ENCODE results near the gene TTYH3.
"Not testable (repeated sequence)": the region's sequence is repeated elsewhere in the genome, so short reads cannot be mapped to it uniquely, and the experiment has no call there.

TTYH3 gene

GRCh38 chr7:2687881-2688318, 56.1 kb downstream of the TTYH3 start, which contains the start of gene AMZ1:
AMZ1 (plus strand) TSS chr7:2688202; CDS start chr7:2700452, 12,250 bp downstream.
- no peak for DNase-seq
- H3K27ac ChIP-seq (ENCODE audit: insufficient read depth, low read length, poor library complexity, severe bottlenecking): no peak within 1 kb of the TSS
- H3K36me3 ChIP-seq (ENCODE audit: control insufficient read depth, insufficient read depth, low read length): no peaks in the 10 kb centered on the region
- H3K27me3 ChIP-seq (replicated peaks; ENCODE audit: control insufficient read depth, insufficient read depth, low read length, poor library complexity, severe bottlenecking): peaks cover 15% of the 10 kb centered on the region
- no peak within 1 kb of the TSS for H3K4me3 ChIP-seq (ENCODE audit: insufficient read depth, low read depth, low read length, poor library complexity, severe bottlenecking)
- H3K4me1 ChIP-seq (ENCODE audit: control insufficient read depth, insufficient read depth, low read length, poor library complexity, severe bottlenecking): peaks cover 13% of the 10 kb centered on the region
- no peaks in the 10 kb centered on the region for H3K9me3 ChIP-seq (ENCODE audit: control insufficient read depth, low read length)

GRCh38 chr7:2688409-2689342, 56.9 kb downstream of the TTYH3 start:
- Histone ChIP-seq H3K4me3 (ENCODE audit: insufficient read depth, low read depth, low read length, poor library complexity, severe bottlenecking) (no peak overlapping the region), H3K27me3 (replicated peaks; ENCODE audit: control insufficient read depth, insufficient read depth, low read length, poor library complexity, severe bottlenecking) (peaks cover 15% of the 10 kb centered on the region), H3K36me3 (ENCODE audit: control insufficient read depth, insufficient read depth, low read length) (no peaks in the 10 kb centered on the region), H3K27ac (ENCODE audit: insufficient read depth, low read length, poor library complexity, severe bottlenecking) (no peak overlapping the region), H3K9me3 (ENCODE audit: control insufficient read depth, low read length) (no peaks in the 10 kb centered on the region), H3K4me1 (ENCODE audit: control insufficient read depth, insufficient read depth, low read length, poor library complexity, severe bottlenecking) (peaks cover 13% of the 10 kb centered on the region)
- DNase-seq: no peak

GRCh38 chr7:2689343-2689847, 57.6 kb downstream of the TTYH3 start:
- no peaks in the 10 kb centered on the region for H3K36me3 ChIP-seq (ENCODE audit: control insufficient read depth, insufficient read depth, low read length)
- no peak overlapping the region for H3K27ac ChIP-seq (ENCODE audit: insufficient read depth, low read length, poor library complexity, severe bottlenecking)
- H3K4me3 ChIP-seq (ENCODE audit: insufficient read depth, low read depth, low read length, poor library complexity, severe bottlenecking): no peak overlapping the region
- no peaks in the 10 kb centered on the region for H3K9me3 ChIP-seq (ENCODE audit: control insufficient read depth, low read length)
- H3K27me3 ChIP-seq (replicated peaks; ENCODE audit: control insufficient read depth, insufficient read depth, low read length, poor library complexity, severe bottlenecking): peaks cover 15% of the 10 kb centered on the region
- H3K4me1 ChIP-seq (ENCODE audit: control insufficient read depth, insufficient read depth, low read length, poor library complexity, severe bottlenecking): peaks cover 13% of the 10 kb centered on the region
- DNase-seq: no peak

GRCh38 chr7:2689951-2690705, 58.3 kb downstream of the TTYH3 start:
- DNase-seq: no peak
- Histone ChIP-seq H3K4me1 (ENCODE audit: control insufficient read depth, insufficient read depth, low read length, poor library complexity, severe bottlenecking) (peaks cover 13% of the 10 kb centered on the region), H3K36me3 (ENCODE audit: control insufficient read depth, insufficient read depth, low read length) (no peaks in the 10 kb centered on the region)

GRCh38 chr7:2691011-2691707, 59.4 kb downstream of the TTYH3 start:
- DNase-seq: no peak

More at GRCh38 chr7:2689951-2690705, 58.3 kb downstream of the TTYH3 start:
- H3K27me3 ChIP-seq (replicated peaks; ENCODE audit: control insufficient read depth, insufficient read depth, low read length, poor library complexity, severe bottlenecking): peaks cover 15% of the 10 kb centered on the region
- no peak overlapping the region for H3K27ac ChIP-seq (ENCODE audit: insufficient read depth, low read length, poor library complexity, severe bottlenecking)
- H3K9me3 ChIP-seq (ENCODE audit: control insufficient read depth, low read length): no peaks in the 10 kb centered on the region
- no peak overlapping the region for H3K4me3 ChIP-seq (ENCODE audit: insufficient read depth, low read depth, low read length, poor library complexity, severe bottlenecking)

GRCh38 chr7:2691932-2692439, 60.2 kb downstream of the TTYH3 start:
- not testable (repeated sequence) for H3K9me3 ChIP-seq (ENCODE audit: control insufficient read depth, low read length); H3K27ac ChIP-seq (ENCODE audit: insufficient read depth, low read length, poor library complexity, severe bottlenecking); DNase-seq; H3K4me3 ChIP-seq (ENCODE audit: insufficient read depth, low read depth, low read length, poor library complexity, severe bottlenecking); H3K36me3 ChIP-seq (ENCODE audit: control insufficient read depth, insufficient read depth, low read length)
- H3K4me1 ChIP-seq (ENCODE audit: control insufficient read depth, insufficient read depth, low read length, poor library complexity, severe bottlenecking): peaks cover 13% of the 10 kb centered on the region
- peaks cover 15% of the 10 kb centered on the region for H3K27me3 ChIP-seq (replicated peaks; ENCODE audit: control insufficient read depth, insufficient read depth, low read length, poor library complexity, severe bottlenecking)

More at GRCh38 chr7:2691011-2691707, 59.4 kb downstream of the TTYH3 start:
- Histone ChIP-seq H3K27me3 (replicated peaks; ENCODE audit: control insufficient read depth, insufficient read depth, low read length, poor library complexity, severe bottlenecking) (peaks cover 15% of the 10 kb centered on the region), H3K9me3 (ENCODE audit: control insufficient read depth, low read length) (no peaks in the 10 kb centered on the region), H3K4me3 (ENCODE audit: insufficient read depth, low read depth, low read length, poor library complexity, severe bottlenecking) (no peak overlapping the region), H3K36me3 (ENCODE audit: control insufficient read depth, insufficient read depth, low read length) (no peaks in the 10 kb centered on the region), H3K27ac (ENCODE audit: insufficient read depth, low read length, poor library complexity, severe bottlenecking) (no peak overlapping the region), H3K4me1 (ENCODE audit: control insufficient read depth, insufficient read depth, low read length, poor library complexity, severe bottlenecking) (peaks cover 13% of the 10 kb centered on the region)

GRCh38 chr7:2692543-2692942, 60.8 kb downstream of the TTYH3 start:
- no peaks in the 10 kb centered on the region for H3K9me3 ChIP-seq (ENCODE audit: control insufficient read depth, low read length)
- no peak overlapping the region for H3K4me3 ChIP-seq (ENCODE audit: insufficient read depth, low read depth, low read length, poor library complexity, severe bottlenecking)
- H3K36me3 ChIP-seq (ENCODE audit: control insufficient read depth, insufficient read depth, low read length): no peaks in the 10 kb centered on the region
- H3K27ac ChIP-seq (ENCODE audit: insufficient read depth, low read length, poor library complexity, severe bottlenecking): no peak overlapping the region
- peaks cover 10% of the 10 kb centered on the region for H3K27me3 ChIP-seq (replicated peaks; ENCODE audit: control insufficient read depth, insufficient read depth, low read length, poor library complexity, severe bottlenecking)
- peaks cover 12% of the 10 kb centered on the region for H3K4me1 ChIP-seq (ENCODE audit: control insufficient read depth, insufficient read depth, low read length, poor library complexity, severe bottlenecking)
- no peak for DNase-seq

GRCh38 chr7:2693420-2694121, 61.8 kb downstream of the TTYH3 start:
- DNase-seq; H3K27ac ChIP-seq (ENCODE audit: insufficient read depth, low read length, poor library complexity, severe bottlenecking); H3K4me3 ChIP-seq (ENCODE audit: insufficient read depth, low read depth, low read length, poor library complexity, severe bottlenecking); H3K4me1 ChIP-seq (ENCODE audit: control insufficient read depth, insufficient read depth, low read length, poor library complexity, severe bottlenecking); H3K36me3 ChIP-seq (ENCODE audit: control insufficient read depth, insufficient read depth, low read length); H3K27me3 ChIP-seq (replicated peaks; ENCODE audit: control insufficient read depth, insufficient read depth, low read length, poor library complexity, severe bottlenecking); H3K9me3 ChIP-seq (ENCODE audit: control insufficient read depth, low read length): not testable (repeated sequence)

GRCh38 chr7:2694122-2694436, 62.3 kb downstream of the TTYH3 start:
- not testable (repeated sequence) for DNase-seq; H3K27ac ChIP-seq (ENCODE audit: insufficient read depth, low read length, poor library complexity, severe bottlenecking); H3K9me3 ChIP-seq (ENCODE audit: control insufficient read depth, low read length); H3K27me3 ChIP-seq (replicated peaks; ENCODE audit: control insufficient read depth, insufficient read depth, low read length, poor library complexity, severe bottlenecking); H3K4me1 ChIP-seq (ENCODE audit: control insufficient read depth, insufficient read depth, low read length, poor library complexity, severe bottlenecking); H3K36me3 ChIP-seq (ENCODE audit: control insufficient read depth, insufficient read depth, low read length); H3K4me3 ChIP-seq (ENCODE audit: insufficient read depth, low read depth, low read length, poor library complexity, severe bottlenecking)
